Gastrocnemius medialis (tissue), 4 donors: ENCODE measurements around the gene WNT7A. TPM values are rescaled to one million over a fixed set of nuclear protein-coding genes. Genes with fewer than 3 reads are reported as not detected.

Source experiments
- ATAC-seq, 2 donors: fragments of 150-250 bp; one replicate each; pipeline ENCODE4 v1.9.1; 2016
- DNase-seq, 2 donors: peaks; one replicate each; pipeline ENCODE4 v3.0.0-alpha.2; 2019
- H3K27ac ChIP-seq, 4 donors: fragments of 200-600 bp; sonication (generic); 1 replicate in 1 of 4; 2 replicates in 3 of 4; pipeline ENCODE4 v1.5.1; 2016 to 2018; ENCODE audit warnings: mild to moderate bottlenecking in 2 of 4, moderate library complexity in 1 of 4
- H3K27me3 ChIP-seq, 3 donors: fragments of 200-600 bp; sonication (generic) in 2 of 3; 1 replicate in 1 of 3; 2 replicates in 2 of 3; pipeline versions ENCODE4 v1.5.1 to v1.6.0; 2016 to 2019; ENCODE audit warnings: mild to moderate bottlenecking in 1 of 3, moderate library complexity in 1 of 3
- H3K36me3 ChIP-seq, 2 donors: fragments of 200-600 bp; sonication (generic) in 1 of 2; one replicate each; pipeline ENCODE4 v1.5.1; 2017 to 2018
- H3K4me1 ChIP-seq, 2 donors: fragments of 200-600 bp; sonication (generic) in 1 of 2; one replicate each; pipeline ENCODE4 v1.5.1; 2016 to 2017; ENCODE audit warnings: mild to moderate bottlenecking in 2 of 2
- H3K4me3 ChIP-seq, 4 donors: fragments of 200-600 bp; sonication (generic) in 3 of 4; 1 replicate in 1 of 4; 2 replicates in 3 of 4; pipeline ENCODE4 v1.5.1; 2016 to 2019; ENCODE audit warnings: mild to moderate bottlenecking in 2 of 4
- H3K9me3 ChIP-seq, 3 donors: fragments of 200-600 bp; sonication (generic) in 2 of 3; 1 replicate in 1 of 3; 2 replicates in 2 of 3; pipeline ENCODE4 v1.5.1; 2016 to 2019
- CTCF ChIP-seq, 5 experiments: fragments of 450-650 bp in 3 of 5; fragments of 200-600 bp in 2 of 5; sonication (generic) in 2 of 5; IDR thresholded peaks in 4 of 5; conservative IDR thresholded peaks in 1 of 5; 1 replicate in 4 of 5; 2 replicates in 1 of 5; pipeline ENCODE4 v1.5.1; 2016 to 2019; ENCODE audit warnings: antibody characterized with exemption in 5 of 5, mild to moderate bottlenecking in 3 of 5, moderate library complexity in 3 of 5
- POLR2A ChIP-seq, 2 donors: fragments of 450-650 bp; IDR thresholded peaks; one replicate each; pipeline ENCODE4 v1.6.1; 2017; ENCODE audit warnings: antibody characterized with exemption in 2 of 2, mild to moderate bottlenecking in 2 of 2, moderate library complexity in 2 of 2
- in situ Hi-C, 4 donors: fragments of 200-750 bp; cut with MboI; loops; one replicate each; pipeline versions ENCODE4 v1.15.0 to v1.8.0; 2017; ENCODE audit warnings: low sequenced_read_pairs in 4 of 4
- intact Hi-C: fragments of 100-400 bp; cut with DNase I; formaldehyde crosslinking; loops from one replicate; pipeline ENCODE4 v1.15.1; 2023; ENCODE audit warnings: low total_unique reads
- total RNA-seq, 4 donors: library from RNA; depleted of rRNA; stranded (reverse); fragments of >200 nt; gene quantifications; one replicate each; pipeline versions ENCODE4 v1.1.0 to v1.2.3, GENCODE V29; 2016

The WNT7A gene
- total RNA-seq, 4 donors from 2014 or later: not detected

GRCh38 chr3:13815088-13815683 is 64.7 kb downstream of the WNT7A start:
- Histone ChIP-seq H3K36me3 (no peaks in the 10 kb centered on the region), H3K9me3 (peaks cover 2 to 21% (median 4%) of the 10 kb centered on the region in 3 donors), H3K4me1 (no peaks in the 10 kb centered on the region), H3K27ac (no peak overlapping the region), H3K27me3 (peaks cover 0 to 3% (median 0%) of the 10 kb centered on the region in 3 donors), H3K4me3 (no peak overlapping the region)
- no peak for ATAC-seq
- in situ Hi-C loops: no loop called here
- no peak for DNase-seq
- intact Hi-C loops: no loop called here
- TF ChIP-seq CTCF (IDR thresholded peaks at IDR 0.05 in 4 of 5, conservative IDR thresholded peaks at IDR 0.05 in 1 of 5) (no peak), POLR2A (IDR thresholded peaks at IDR 0.05) (no peak)

- H3K9me3 ChIP-seq: peaks cover 2 to 21% (median 4%) of the 10 kb centered on the region in 3 donors
- peaks cover 0 to 3% (median 0%) of the 10 kb centered on the region in 3 donors for H3K27me3 ChIP-seq
- no peaks in the 10 kb centered on the region for H3K36me3 ChIP-seq
- H3K4me3 ChIP-seq: no peak overlapping the region
- DNase-seq: no peak
- intact Hi-C loops (no loop called here), in situ Hi-C loops (no loop called here)
- no peak for TF ChIP-seq POLR2A (IDR thresholded peaks at IDR 0.05)
- no peak for TF ChIP-seq CTCF (IDR thresholded peaks at IDR 0.05 in 4 of 5, conservative IDR thresholded peaks at IDR 0.05 in 1 of 5)
- no peak for ATAC-seq
- no peaks in the 10 kb centered on the region for H3K4me1 ChIP-seq
- no peak overlapping the region for H3K27ac ChIP-seq
These were observed 67.8 kb downstream of the WNT7A start for GRCh38 chr3:13812034-13812471.

- DNase-seq (no peak), ATAC-seq (no peak)
- peaks cover under 1 to 21% (median 4%) of the 10 kb centered on the region in 3 donors for H3K9me3 ChIP-seq
- peaks cover 0 to 3% (median 0%) of the 10 kb centered on the region in 3 donors for H3K27me3 ChIP-seq
- H3K4me3 ChIP-seq: no peak overlapping the region
- in situ Hi-C loops: no loop called here
- intact Hi-C loops: no loop called here
- H3K4me1 ChIP-seq: no peaks in the 10 kb centered on the region
- H3K36me3 ChIP-seq: no peaks in the 10 kb centered on the region
- no peak overlapping the region for H3K27ac ChIP-seq
- TF ChIP-seq CTCF (IDR thresholded peaks at IDR 0.05 in 4 of 5, conservative IDR thresholded peaks at IDR 0.05 in 1 of 5): no peak
- TF ChIP-seq POLR2A (IDR thresholded peaks at IDR 0.05): no peak
These were observed 68.3 kb downstream of the WNT7A start for GRCh38 chr3:13811614-13812013.

- H3K27me3 ChIP-seq: peaks cover 0 to 3% (median 0%) of the 10 kb centered on the region in 3 donors
- H3K4me3 ChIP-seq: no peak overlapping the region
- TF ChIP-seq POLR2A (IDR thresholded peaks at IDR 0.05): no peak
- no peak for TF ChIP-seq CTCF (IDR thresholded peaks at IDR 0.05 in 4 of 5, conservative IDR thresholded peaks at IDR 0.05 in 1 of 5)
- H3K27ac ChIP-seq: no peak overlapping the region
- intact Hi-C loops (no loop called here), in situ Hi-C loops (no loop called here)
- ATAC-seq: no peak
- no peaks in the 10 kb centered on the region for H3K4me1 ChIP-seq
- no peaks in the 10 kb centered on the region for H3K36me3 ChIP-seq
- DNase-seq: no peak
- no peaks in the 10 kb centered on the region for H3K9me3 ChIP-seq
These were observed 71.3 kb downstream of the WNT7A start for GRCh38 chr3:13808550-13808949.
